Measurements from ENCODE around the gene RANBP1.

The RANBP1 gene

DNA sequence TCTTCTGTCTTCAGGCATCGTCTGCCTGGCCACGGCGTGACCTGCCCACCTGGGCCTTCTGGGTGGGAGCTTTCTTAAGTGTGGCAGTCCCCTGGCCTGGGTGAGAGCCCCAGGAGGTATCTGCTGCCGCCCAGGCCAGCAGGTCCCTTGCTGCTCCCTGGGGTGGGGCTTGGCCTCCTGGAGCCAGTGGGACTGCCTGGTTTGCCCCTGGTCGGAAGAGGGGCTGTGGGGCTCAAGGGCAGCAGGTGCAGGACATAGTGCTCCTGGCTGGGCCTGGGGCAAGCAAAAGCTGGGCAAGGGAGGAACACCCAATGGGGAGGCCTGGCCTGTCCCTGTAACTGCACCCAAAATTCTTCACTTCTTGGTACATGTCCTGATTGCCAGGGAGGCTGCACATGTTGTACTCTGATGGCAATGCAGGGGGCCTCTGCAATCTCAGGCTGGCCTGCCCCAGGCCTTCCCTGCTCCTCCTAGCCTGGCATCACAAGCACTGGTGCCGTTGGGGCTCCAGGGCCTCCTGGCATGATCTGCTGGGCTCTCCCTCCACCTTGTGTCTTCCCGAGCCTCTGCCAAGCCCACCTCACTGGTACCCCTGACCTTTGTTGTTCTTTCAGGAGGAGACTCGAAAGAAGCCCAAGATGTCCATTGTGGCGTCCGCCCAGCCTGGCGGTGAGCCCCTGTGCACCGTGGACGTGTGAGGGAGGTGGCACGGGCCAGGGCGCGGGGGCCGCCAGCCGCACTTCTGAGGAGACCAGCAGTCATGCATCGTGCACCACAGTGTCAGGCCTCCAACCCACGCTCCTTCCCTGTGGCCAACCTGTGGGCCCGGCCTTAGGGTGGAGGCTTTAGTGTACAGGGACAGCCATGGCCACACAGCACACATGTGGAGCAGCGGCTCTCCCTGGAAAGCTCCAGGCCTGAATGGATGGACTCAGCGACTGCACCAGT is 6.2 kb upstream of the RANBP1 start:
- DNase-seq = no peak

DNA sequence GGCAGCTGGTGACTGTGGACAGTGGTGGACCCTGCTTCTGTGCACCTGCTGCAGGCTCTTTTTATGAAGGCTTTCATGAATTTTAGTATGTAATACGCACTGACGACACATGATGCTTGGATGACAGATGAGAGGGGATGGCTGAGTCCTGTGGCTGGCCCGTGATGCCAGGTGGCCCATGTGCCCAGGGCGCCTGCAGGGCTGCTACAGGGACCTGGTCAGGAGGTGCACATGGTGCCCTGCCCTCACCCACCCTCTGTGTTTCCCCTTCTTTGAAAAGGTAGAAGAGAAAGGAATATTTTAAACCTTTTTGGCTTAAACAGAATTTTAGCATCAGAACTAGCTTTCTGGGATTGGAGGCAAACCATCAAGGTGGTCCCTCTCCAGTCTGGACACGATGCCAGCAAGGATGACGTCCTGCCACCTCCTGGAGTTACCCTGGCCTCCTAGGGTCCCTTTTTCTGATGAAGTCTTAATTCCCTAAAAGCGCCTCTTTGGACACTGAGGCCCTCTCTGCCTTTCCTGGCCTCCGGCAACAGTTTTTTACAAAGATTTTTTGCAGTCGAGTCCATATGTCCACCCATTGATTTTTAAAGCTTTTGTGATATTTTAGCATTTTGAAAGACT is 5.4 kb upstream of the RANBP1 start:
- no peak for DNase-seq

DNA sequence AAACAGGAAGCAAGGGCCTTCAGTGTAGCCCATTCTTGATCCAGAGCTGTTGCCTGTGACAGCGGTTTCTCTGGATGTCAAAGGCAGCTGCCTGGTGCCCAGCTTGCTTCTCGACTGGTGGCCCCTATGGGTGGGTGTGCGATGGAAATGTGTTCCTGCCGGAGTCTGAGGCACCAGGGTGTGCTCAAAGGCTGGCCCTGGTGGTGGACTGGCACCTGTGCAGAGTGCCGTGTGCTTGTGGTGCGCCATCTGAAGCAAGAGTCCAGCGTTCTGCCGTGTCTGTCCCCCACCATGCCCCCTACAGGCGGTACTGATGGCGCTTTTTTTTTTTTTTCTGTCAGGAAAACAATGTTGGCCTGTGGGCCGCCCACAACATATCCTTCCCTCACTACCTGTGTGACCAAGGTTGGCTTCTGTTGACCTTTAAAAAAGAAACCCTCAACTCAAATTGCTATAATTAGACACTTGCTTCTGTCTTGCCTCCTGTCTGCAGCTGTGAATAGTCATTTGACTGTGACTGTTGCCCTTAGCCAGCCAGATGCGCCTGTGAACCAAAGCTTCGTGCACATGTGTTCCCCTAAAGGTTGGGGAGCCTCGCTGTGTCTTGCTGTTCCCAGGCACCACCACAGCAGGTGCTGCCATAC is 4.7 kb upstream of the RANBP1 start:
- peak; percentile 31 to 60 for DNase-seq

DNA sequence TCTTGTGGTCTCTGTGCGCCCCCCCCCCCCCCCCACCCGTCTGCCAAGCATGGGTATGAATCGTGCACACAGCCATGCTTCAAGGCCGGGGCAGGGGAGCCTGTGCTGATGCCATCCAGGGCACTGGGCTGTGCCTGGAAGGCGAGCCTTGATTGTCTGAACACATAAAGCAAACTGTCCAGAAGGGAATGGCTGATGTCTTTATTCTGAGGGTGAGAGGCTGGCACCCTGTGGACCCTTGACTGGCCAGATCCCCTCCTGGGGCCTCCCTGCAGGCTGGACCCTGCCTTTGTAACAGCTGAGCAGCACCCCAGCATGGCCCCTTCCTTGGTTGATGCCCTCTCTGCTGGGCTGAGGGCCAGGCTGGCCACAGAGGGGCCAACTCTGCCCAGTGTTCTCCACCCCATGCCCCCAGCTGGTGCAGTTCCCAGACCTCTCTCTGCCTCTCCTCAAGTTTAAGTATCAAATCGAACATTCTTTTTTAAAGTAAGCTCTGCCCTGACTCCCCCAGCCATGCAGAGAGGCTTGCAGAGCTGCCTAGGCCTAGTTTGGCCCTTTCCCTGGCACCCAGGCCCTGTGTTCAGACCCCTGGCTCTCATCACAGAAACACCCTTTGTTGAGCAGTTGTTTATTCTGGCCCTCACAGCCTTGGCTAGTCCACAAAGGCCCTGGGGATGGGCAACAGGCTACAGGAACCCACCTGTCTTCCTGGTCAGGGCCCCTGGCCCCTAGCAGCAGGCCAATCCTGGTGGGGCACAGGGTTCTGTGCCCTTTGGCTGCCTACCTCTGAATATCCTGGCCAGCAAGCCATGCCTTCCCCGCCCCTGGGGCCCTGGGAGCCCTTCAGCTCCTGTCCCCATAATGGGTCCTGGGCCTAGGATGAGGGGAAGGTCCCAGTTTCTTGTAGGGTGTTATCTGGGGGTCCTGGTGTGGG is 3.9 kb upstream of the RANBP1 start:
- DNase-seq = no peak

DNA sequence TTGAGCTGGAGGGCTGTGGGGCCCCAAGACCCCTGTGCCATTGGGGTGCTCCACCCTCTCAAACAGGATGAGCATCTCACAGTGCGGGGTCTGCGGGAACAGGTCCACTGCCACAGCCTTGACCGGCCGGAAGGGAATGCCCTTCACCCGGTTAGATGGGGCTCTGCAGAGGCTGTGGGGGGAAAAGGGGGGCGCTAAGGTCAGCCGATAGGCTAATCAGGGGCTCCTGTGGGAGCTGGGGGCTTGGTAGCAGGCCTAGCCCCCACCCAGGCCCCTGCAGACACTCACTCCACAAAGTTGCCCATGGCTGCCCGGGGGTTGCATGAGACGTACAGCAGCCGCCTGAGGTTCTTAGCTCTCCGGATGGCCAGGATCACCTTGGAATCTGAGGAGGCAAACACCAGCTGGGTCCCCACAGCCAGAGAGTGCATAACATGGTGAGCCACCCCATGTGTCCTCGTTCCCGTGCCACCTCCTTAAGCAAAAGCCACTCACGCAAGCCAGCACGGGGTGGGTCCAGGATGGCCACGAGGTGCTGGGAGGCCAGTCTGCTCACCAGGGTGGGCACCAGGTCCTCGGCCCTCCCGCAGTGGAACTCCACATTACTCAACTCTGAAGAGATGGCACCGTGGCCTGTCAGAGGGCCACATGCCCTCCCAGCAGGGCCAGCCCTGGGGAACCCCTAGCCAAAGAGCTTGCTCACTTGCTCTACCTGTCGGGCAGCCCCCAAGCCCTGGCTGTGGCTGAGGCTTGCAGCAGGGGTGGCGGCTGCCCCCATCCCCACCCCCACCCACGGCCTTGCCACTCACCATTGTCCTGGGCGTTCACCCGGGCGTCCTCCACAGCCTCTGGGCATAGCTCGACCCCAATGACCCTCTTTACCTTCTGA is 3.0 kb upstream of the RANBP1 start:
- DNase-seq = no peak

DNA sequence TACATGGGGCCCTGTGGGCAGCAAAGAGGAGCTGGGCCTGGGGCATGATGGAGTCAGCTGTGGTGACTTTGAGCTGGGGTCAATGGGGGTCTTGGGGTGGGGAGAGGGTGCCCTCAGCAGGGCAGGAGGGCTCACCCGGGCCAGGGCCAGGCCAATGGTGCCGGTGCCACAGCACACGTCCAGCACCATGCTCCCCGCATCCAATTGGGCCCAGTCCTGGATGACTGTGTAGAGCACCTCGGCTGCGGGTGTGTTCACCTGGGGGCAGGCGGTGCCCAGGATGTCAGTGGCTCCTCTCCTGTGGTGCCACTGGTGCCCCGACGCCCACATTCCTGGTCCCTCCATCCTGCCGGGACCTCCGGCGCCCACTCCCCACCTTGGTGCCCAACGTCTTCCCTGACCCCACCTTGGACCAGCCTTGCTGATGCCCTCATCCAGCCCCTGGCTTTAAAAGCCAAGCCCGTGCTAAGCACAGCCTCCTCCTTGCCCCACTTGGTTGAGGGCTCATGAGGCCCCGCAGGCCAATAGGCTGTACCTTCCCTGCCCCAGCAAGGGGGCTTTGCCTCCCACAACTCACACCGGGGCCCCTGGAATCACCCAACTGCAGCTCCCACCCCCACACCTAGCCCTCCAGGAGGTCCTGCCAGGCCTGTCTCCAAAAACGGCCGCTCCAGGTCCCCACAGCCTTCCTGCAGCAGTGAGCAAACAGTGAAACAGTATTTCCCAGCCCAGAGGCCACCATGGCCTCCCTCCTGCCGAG is 2.2 kb upstream of the RANBP1 start:
- DNase-seq = no peak

DNA sequence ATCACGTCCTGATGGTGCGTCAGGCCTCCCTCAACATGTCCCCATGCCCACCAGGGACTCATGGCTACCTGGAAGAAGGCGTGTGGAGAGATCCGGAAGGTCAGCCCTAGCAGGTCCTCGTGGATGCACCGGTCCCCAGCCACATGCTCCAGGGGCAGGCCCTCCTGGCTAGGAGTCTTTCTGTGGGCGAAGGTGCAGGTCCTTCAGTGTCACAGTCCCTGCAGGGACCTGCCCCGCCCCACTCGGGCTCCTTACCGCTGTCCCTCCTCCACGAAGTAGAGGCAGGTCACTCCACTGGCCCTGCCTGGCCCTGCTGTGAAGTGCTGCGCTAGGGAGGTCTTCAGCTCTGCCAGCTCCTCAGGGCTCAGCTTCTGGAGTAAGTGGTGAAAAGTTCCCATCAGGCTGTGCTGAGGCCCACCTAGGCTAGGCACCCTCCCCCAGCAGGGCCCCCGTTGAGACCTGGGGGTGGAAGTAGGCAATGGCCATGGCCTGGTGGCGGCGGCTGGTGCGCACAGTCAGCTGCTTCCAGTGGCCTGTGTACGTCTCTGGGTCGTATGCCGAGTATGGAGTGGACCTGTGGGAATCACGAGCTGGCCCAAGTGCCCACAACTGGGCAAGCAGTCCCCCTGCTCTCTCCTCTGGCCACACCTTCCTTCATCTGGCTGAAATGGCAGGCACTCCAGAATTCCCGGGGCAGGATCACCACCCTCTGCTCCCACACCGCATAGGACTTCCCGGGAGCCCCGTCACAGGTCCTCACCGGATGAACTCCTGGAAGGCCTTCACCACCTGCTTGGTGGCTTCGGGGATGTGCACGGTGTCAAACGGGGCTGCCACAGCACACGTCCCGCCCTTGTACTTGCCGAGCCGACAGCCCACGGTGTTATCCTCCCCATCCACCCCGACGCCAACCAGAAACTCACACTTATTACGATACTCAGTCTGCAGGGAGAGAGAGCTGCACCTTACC is 1.1 kb upstream of the RANBP1 start:
- no peak for DNase-seq

DNA sequence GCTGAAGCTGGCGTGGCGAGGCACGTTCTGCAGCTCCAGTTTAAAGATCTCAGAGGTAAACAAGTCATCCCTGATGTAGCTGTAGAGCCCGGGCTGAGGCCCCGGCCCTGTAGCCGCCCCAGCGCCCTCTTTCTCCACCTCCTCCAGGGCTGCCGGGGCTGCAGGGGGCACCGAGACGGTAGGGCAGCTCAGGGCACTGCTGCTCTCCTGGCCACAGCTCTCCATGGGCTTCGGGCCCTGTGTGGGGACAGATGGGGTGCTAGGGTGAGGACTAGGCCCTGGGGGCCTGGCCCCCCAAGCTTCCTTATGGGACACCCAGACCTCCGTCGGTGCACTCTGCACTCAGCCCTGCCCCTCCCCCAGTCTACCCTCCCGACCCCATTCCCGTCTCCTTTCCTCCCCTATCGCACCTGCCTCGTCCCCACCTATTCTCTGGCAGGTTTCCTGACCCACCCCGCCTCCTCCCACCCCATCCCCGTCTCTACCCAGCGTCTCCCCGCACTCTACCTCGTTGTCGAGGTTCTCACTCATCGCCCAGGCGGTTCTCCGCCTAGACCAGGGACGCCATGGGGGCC is 559 bp downstream of the RANBP1 start:
- no peak for DNase-seq

DNA sequence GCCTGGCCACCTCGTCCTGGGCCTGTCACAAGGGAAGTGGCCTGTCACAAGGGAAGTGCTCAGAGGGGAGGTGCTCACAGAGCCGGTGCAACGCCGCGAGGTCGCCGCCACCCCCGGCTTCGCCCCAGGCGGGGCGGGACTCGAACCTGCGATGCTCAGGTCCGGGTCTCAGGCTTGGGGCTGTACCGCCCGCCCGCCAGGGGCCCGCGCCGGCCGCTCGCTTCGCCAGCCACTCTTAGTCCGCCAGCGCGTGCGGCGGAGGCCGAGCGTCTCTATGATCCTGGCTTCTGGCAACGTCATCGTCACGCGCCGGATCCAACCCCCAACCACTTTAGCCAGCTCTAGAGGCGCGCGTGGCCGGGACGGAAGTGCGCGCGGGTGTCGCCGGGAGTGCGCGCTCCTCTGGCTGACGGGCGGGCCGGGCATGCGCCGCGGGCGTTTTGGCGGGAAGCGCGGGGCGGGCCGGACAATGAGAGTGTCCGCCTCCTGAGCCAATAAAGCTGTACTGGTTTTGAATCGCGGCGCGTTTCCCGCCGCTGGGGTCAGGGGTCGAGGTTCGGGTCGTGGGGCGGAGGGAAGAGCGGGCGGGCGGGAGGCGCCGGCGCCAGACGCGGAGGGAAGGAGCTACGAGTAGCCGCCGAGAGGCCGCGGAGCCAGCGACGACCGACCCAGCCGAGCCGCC is 1.2 kb downstream of the RANBP1 start, which contains the start of gene TRMT2A:
Gene TRMT2A, minus strand, starts transcription at position 276 of the 682 bp plus-strand sequence. CDS start 320 bp downstream, outside the sequence.
- DNase-seq = peak; percentile 97 to 99

DNA sequence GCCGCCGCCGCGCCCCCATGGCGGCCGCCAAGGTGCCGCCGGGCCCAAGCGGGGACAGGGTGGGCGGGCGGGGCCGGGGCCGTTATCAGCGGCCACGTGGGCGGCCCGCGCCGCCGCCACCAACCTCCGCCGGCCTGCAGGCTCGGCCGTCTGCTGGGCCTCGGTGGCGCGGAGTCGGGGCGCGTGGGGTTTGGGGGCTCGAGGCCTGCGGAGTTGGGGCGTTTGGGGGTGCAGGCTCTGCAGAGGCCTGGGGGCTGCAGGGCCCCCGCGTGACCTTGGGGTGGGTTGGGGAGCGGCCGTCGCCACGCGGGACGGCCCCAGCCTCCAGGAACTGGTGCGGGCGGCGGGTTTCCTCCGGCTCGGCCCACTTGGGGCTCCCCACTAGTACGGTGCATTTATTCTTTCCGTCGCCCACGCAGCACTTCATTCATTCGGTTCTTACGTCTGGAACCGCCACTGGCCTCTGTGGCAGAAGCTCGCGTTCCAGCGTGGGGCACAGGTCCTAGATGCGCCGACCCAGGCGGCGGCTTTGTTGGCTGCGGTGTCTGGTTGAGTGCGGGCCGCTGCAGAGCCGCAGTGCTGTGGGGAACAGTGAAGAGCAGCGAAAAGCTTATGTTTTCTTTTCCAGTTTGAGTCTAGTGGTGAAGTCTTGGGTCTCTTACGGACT is 1.9 kb downstream of the RANBP1 start:
- peak in 1 of 2 experiments; percentile 41 for DNase-seq

DNA sequence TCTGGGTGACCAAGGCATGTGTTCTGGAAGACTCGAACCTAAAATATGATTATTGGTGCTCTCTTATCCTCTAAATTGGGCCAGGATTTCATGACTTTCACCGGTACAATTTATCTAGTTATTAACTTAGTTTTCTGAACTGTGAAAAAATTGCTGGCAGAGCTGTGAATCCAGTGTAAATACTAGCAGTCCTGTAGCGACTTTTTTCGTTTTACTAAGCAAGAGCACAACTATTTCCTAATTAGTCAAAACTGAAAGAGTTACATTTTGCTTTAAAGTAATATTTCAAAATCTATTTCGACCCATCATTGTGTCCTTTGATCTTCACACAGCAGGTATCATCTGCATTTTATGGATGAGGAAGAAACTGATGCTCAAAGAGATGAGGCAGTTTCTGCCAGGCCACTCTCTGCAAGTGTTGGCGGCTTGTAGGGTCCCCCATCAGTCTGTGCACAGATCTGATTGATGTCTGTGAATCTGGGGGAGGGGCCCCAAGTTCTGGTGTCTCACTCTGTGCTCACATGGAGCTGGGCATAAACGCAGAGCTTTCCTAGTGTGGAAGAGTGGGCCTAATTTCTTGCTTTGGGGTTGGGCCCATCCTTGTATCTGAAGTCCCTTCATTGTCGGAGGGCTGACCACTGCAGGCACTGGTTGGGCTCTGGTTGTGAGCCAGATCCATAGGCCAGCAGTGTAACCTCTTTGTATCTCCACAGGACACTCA is 2.6 kb downstream of the RANBP1 start:
- no peak for DNase-seq

DNA sequence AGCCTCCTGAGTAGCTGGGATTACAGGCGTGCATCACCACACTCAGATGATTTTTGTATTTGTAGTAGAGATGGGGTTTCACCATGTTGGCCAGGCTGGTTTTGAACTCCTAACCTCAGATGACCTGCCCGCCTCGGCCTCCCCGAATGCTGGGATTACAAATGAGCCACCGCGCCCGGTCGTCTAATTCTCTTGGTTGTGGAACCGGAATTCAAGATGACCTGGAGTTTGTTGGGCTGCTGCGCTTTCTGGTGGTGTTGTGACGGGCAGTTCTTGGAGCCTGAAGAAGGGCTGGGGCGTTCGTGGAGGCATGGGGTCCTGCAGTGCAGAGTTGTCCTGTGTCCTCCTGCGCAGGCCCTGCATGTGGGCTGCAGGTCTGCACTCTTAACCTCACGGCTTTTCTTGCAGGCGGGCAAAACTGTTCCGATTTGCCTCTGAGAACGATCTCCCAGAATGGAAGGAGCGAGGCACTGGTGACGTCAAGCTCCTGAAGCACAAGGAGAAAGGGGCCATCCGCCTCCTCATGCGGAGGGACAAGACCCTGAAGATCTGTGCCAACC is 6.0 kb downstream of the RANBP1 start:
- no peak for DNase-seq

DNA sequence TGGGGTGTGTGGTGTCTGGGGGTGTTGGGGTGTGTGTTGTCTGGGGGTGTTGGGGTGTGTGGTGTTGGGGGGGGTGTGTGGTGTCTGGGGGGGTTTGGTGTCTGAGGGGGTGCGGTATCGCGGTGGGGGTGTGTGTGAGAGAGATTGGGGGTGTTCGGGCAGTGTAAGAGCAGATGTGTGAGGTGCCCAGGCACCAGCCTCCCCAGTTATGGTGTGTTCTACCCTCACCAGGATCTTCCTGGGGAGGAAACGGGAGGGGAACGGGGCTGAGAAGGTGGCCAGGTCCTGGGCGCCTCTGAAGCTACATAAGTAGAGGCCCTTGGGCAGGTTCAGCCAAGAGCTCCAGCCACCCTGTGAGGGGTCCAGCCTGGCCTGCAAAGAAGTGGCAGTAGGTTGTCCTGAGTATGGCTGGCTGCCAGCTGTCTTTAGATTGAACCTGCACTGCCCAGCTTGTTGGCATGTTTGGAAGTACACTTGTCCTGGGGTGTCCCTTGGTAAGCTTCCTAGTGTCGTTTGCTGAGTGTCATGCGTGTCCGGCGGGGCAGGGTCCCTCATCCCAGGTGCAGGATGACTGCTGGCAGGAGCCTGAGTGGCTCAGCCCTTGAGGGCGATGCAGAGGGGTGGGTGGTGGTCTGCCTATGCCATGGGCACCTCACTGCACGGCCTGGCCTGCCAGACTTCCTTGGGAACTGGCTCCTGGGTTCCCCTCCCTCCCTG is 7.6 kb downstream of the RANBP1 start:
- no peak for DNase-seq

DNA sequence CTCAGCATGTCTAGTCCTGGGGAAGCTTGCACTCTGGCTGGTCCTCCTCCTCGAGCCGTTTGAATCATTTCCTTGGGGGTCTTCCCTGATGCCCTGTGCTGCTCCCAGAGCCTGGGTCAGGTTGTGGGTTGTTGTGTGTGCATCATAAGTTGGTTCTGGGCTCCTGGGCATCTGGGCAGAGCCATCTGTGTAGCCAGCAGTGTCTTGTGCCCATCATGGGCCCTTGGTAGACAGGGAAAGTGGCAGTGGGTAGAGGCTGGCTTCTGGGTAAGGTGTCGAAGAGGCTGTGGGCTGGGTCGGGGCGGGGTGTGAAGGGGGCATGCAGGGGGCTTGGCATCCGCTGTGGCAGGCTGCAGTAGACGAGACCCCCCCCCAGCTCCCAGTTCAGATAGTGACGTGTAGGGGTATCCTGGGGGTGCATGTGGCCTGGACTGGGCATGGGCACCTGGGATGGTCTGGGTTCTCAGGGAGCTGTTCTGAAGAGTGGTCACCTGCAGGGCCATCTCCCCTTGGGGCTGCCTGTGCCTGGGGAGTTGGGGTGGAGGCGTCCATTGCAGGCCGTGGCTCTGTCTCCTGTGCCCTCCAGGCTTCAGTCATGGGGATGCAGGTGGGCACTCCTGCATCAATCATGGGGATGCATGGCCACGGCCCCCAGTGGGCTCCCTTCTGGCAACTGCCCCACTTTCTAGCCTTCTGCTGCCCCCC is 8.3 kb downstream of the RANBP1 start:
- no peak for DNase-seq

Measured in NCI-H524 (cell line).